AG09309 (cell line): ENCODE measurements around the gene PLPP1.

ENCODE experiments used
- DNase-seq: peaks from one replicate; pipeline ENCODE4 v3.0.0-alpha.2; 2010; ENCODE audit warnings: low read depth
- H3K4me3 ChIP-seq: 2 replicates; pipeline ENCODE4 v1.5.1; 2011; ENCODE audit warnings: mild to moderate bottlenecking, low read depth, low read length, moderate library complexity; ENCODE audit not compliant: control insufficient read depth
- CTCF ChIP-seq: IDR thresholded peaks from 2 replicates; pipeline ENCODE4 v1.5.1; 2011; ENCODE audit warnings: mild to moderate bottlenecking, low read depth, low read length, inconsistent platforms; ENCODE audit not compliant: insufficient read depth, control insufficient read depth; ENCODE audit errors: missing control alignments

The PLPP1 gene

DNA sequence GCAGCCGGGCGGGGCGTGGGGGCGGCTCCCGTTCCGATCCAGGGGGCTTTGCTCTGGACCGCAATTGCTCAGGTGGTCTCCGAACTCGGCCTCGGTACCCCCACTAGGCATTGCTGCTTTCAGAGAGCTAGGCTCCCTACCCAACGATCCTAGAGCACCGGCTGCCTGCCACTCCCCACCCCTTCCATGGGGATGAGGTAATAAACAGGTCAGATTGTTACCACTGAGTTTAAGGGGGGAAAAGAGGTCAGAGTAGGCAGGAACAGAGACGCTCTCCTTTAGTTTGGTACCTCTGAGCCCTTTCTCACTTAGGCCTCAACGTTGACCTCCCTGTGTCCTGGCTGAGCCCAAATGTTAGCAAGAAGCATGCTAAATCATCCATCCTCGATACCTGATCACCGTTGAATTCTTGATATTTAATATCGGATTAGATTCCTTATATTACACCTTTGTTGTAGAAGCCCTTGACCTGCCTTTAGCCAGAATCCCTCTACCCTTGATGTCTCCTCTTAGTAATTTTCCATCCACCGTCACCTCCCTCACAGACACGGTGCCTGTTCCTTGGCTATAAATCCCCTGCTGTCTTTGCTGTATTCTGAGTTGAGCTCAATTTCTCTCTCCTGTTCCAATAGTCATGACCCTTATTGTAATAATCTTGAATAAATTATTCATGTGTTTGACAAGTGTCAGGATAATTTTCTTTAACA lies 588 bp upstream of the PLPP1 start:
- DNase-seq = no peak
- H3K4me3 ChIP-seq = peak overlapping the region; percentile 61
- TF ChIP-seq CTCF = no peak

DNA sequence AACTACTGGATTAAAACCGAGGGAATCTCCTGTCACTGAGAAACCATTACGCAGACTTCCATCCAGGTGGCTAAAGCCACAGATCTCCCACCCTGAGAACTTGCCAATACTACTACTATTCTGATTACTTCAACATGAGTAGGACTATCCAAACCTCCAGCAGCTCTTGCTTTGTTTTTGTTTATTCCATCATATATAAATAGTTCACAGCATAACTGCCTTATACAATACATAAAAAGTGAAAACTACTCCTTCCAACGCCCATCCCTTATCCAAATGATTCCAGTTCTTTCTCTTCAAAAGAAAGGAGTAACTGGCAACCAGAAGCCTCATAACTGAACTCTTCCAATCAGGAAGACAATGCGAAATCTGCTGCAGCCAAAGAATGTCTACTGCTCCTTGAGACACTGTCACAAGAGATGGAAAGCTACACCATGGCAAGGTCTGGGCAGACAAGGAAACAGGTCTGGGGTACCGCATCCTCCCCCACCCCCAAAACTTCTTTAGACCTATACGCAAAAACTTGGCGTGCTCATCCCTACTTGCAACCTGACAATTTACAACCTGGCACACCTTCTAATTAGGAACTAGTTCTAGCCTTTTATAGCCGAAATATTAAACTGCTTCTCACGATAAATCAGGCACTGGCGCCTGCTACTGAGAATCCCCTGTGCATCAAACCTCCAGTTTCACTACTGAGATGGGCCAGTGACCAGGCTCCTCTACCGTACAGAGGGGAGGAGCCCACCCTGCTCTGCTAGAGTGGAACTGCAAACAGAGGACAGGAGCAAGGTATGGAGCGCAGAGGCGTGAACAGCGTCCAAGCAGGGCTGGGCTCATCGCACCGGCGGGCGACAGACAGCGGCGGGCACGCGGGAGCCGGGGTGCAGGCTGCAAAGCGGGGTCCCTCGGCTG lies 986 bp downstream of the PLPP1 start:
- no peak for TF ChIP-seq CTCF
- peak overlapping the region; percentile 61 for H3K4me3 ChIP-seq
- DNase-seq = no peak

DNA sequence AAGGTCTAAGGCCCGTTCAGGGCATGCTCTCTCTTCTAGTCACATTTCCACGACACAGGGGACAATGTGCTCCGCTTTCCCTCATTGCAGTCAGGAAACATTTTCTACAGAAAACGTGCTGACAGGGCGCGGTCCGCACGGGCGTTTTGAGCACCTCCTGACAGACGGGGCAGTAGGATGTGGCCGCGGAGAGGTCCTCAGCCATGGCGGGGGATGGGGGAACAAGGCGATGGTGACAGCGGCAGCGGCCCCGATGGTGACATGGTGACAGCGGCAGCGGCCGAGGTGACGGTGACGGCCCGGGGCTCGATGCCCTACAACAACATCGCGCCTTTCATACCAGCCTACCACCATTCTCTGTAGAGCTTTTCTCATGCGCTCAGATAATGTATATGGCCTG lies 4.1 kb downstream of the PLPP1 start:
- DNase-seq = no peak
- no peak overlapping the region for H3K4me3 ChIP-seq
- no peak for TF ChIP-seq CTCF

DNA sequence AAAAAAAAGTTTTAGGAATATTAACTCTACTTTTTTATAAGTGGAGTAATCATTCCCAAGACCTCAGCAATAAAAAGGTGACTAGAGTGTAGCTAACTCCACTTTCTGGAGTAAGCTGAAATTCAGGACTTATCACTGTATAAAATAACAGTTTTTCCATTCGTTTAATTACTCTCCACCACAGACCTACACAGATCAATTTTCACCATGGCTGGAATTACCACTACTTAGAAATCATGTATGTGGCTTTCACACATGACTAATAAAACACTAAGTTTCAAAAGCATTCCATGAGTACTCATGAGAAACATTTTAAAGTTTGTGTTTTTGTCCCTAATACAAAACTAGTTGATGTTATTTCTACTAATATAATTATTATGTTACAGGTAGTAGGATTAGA lies 9.9 kb downstream of the PLPP1 start:
- no peak for TF ChIP-seq CTCF
- no peak for DNase-seq
- no peak overlapping the region for H3K4me3 ChIP-seq

DNA sequence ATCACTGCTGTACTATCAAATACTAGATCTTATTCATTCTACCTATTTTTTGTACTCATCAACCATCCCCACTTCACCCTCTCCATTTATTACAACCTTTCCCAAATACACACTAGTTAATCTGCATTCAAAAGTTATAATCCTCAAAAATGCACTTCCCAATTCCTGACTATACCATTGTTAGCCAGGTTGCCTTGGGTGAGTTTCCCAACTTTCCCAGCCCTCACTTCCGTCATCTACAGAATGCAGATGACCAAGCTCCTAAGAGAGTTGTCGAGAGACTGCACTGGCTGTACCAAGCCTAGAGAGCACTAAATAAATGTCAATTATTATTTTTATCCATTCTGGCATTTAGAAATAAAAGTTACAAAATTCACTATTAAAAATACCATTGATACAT lies 11.5 kb downstream of the PLPP1 start:
- no peak overlapping the region for H3K4me3 ChIP-seq
- TF ChIP-seq CTCF = no peak
- no peak for DNase-seq

DNA sequence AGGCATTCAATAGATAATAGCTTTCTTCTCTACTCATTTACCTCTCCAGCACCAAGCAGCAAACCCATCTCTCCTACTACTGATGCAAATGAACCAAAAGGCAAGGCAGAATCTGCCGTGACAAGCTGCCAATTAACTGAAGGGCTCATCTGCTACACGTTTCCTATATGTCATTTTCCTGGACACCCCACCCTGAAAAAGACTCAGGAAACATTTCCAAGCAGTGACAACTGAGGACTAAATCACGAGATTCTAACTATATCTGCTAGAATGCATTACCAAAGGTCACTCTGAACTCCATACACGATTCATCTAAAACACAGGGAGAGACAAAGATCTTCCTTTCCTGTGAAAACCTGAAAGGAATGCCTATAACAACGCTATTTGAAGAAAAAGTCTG lies 12.9 kb downstream of the PLPP1 start:
- H3K4me3 ChIP-seq = no peak overlapping the region
- no peak for TF ChIP-seq CTCF
- DNase-seq = no peak
